ACHN (cell line): ENCODE measurements around the gene SERPINB1.

ENCODE experiments used
- DNase-seq: peaks from one replicate; pipeline ENCODE4 v3.0.0-alpha.2; 2015
- in situ Hi-C: cut with HindIII; loops from 2 replicates; pipeline ENCODE4 v1.10.0; 2017; ENCODE audit warnings: low sequenced_read_pairs, low pct_ligation_motif_present, low pct_unique_long_range_greater_than_20kb

The SERPINB1 gene

DNA sequence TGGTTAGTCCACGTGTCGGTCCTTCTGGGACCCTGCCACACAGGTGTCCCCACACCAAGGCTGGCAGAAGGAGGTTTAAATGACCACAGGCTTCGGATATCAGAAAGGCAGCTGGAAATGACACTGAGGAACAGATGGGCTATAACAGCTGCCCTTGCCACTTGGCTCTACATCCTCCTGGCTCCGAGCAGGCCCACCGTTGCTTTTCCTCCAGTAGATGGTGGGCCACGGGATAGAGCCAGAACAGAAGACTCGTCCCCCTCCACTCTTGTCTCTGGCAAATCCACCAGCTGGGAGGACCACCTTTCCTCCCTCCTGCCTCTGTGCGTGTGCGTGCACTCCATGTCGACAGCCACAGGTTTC lies 58.9 kb downstream of the SERPINB1 start:
- in situ Hi-C loops: no loop called here

DNA sequence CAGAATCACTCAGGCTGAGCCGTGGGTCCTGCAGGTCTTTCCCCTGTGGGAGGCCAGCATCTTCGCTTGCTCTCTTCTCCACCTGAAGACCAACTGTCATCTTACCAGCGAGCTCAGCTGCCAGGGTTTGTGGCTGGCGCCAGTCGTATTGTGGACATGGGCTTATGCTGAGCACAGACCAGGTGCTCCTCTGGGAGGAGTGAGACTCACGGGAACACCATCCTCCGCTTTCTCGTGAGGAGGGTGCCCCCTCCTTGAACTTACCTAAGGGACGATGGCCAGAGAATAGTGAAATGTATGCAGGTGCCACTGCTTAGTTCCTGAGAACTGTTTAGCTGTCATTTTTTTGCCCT lies 59.3 kb downstream of the SERPINB1 start:
- in situ Hi-C loops: no loop called here
- DNase-seq: no peak

More for the DNA sequence above, 58.9 kb downstream of the SERPINB1 start:
- DNase-seq: no peak
